Tibial nerve (tissue), 4 donors: ENCODE measurements around the gene AGMO. TPM values are rescaled to one million over a fixed set of nuclear protein-coding genes. Genes with fewer than 3 reads are reported as not detected.

Experiments
- DNase-seq, 2 donors: peaks; one replicate each; pipeline ENCODE4 v3.0.0-alpha.2; 2019; ENCODE audit warnings: low spot score in 2 of 2
- H3K27ac ChIP-seq, 4 donors: fragments of 200-600 bp; sonication (generic) in 3 of 4; one replicate each; pipeline ENCODE4 v1.5.1; 2017 to 2019; ENCODE audit warnings: mild to moderate bottlenecking in 1 of 4
- H3K27me3 ChIP-seq, 2 donors: fragments of 200-600 bp; sonication (generic) in 1 of 2; one replicate each; pipeline versions ENCODE4 v1.5.1 to v1.6.0; 2017 to 2019
- H3K36me3 ChIP-seq, 3 donors: fragments of 200-600 bp; sonication (generic); one replicate each; pipeline ENCODE4 v1.5.1; 2018 to 2019
- H3K4me1 ChIP-seq, 4 donors: fragments of 200-600 bp; sonication (generic) in 3 of 4; one replicate each; pipeline ENCODE4 v1.5.1; 2017 to 2019
- H3K4me3 ChIP-seq, 4 donors: fragments of 200-600 bp; sonication (generic) in 3 of 4; one replicate each; pipeline ENCODE4 v1.5.1; 2017 to 2019; ENCODE audit warnings: mild to moderate bottlenecking in 1 of 4, moderate library complexity in 1 of 4
- H3K9me3 ChIP-seq, 4 donors: fragments of 200-600 bp; sonication (generic) in 3 of 4; one replicate each; pipeline ENCODE4 v1.5.1; 2017 to 2019
- CTCF ChIP-seq, 5 experiments: fragments of 200-600 bp in 3 of 5; fragments of 450-650 bp in 2 of 5; sonication (generic) in 3 of 5; IDR thresholded peaks; one replicate each; pipeline ENCODE4 v1.5.1; 2016 to 2019; ENCODE audit warnings: antibody characterized with exemption in 5 of 5, mild to moderate bottlenecking in 3 of 5, moderate library complexity in 2 of 5
- EP300 ChIP-seq, 2 donors: sonication (generic); formaldehyde crosslinking; IDR thresholded peaks; one replicate each; pipeline ENCODE4 v1.6.1; 2017; ENCODE audit warnings: antibody characterized with exemption in 2 of 2, mild to moderate bottlenecking in 1 of 2
- POLR2A ChIP-seq, 2 donors: fragments of 450-650 bp; IDR thresholded peaks; one replicate each; pipeline ENCODE4 v1.6.1; 2017; ENCODE audit warnings: antibody characterized with exemption in 2 of 2, mild to moderate bottlenecking in 2 of 2, moderate library complexity in 2 of 2
- WGBS, 2 donors: methylation state at CpG; one replicate each; pipeline ENCODE4 v1.1.5; 2018; 5-methylcytosine and 5-hydroxymethylcytosine counted together
- total RNA-seq, 4 donors: library from RNA; depleted of rRNA; stranded (reverse); fragments of >200 nt; gene quantifications; one replicate each; pipeline ENCODE4 v1.1.0, GENCODE V29; 2016

Gene AGMO
- total RNA-seq, 4 donors from 2014 or later: 2.4 to 14.0 (median 6.5) TPM

- Histone ChIP-seq H3K36me3 (no peaks in the 10 kb centered on the region), H3K4me3 (no peak overlapping the region), H3K27me3 (no peaks in the 10 kb centered on the region), H3K9me3 (no peaks in the 10 kb centered on the region), H3K4me1 (no peaks in the 10 kb centered on the region), H3K27ac (no peak overlapping the region)
- TF ChIP-seq CTCF (IDR thresholded peaks at IDR 0.05): no peak
- TF ChIP-seq POLR2A (IDR thresholded peaks at IDR 0.05): no peak
- TF ChIP-seq EP300 (IDR thresholded peaks at IDR 0.05): no peak
- no peak for DNase-seq
- 46 to 47% methylated on average over 2 of the region's 2 CpGs for WGBS, 2 donors
Measured at GRCh38 chr7:15213093-15213492, 348.7 kb downstream of the AGMO start.

GRCh38 chr7:15209429-15209828 is 352.4 kb downstream of the AGMO start:
- no peaks in the 10 kb centered on the region for H3K27me3 ChIP-seq
- DNase-seq: no peak
- H3K4me1 ChIP-seq: no peaks in the 10 kb centered on the region
- no peak for TF ChIP-seq CTCF (IDR thresholded peaks at IDR 0.05)
- TF ChIP-seq POLR2A (IDR thresholded peaks at IDR 0.05): no peak
- no peak for TF ChIP-seq EP300 (IDR thresholded peaks at IDR 0.05)
- H3K4me3 ChIP-seq: no peak overlapping the region
- no peak overlapping the region for H3K27ac ChIP-seq
- H3K36me3 ChIP-seq: no peaks in the 10 kb centered on the region
- WGBS, 2 donors: 72 to 83% methylated on average over 4 of the region's 4 CpGs
- H3K9me3 ChIP-seq: no peaks in the 10 kb centered on the region

GRCh38 chr7:15204421-15204820 is 357.4 kb downstream of the AGMO start:
- Histone ChIP-seq H3K9me3 (no peaks in the 10 kb centered on the region), H3K4me3 (no peak overlapping the region), H3K36me3 (no peaks in the 10 kb centered on the region), H3K4me1 (no peaks in the 10 kb centered on the region), H3K27ac (no peak overlapping the region), H3K27me3 (no peaks in the 10 kb centered on the region)
- 52 to 74% methylated on average over 2 of the region's 2 CpGs for WGBS, 2 donors
- no peak for DNase-seq
- TF ChIP-seq POLR2A (IDR thresholded peaks at IDR 0.05) (no peak), CTCF (IDR thresholded peaks at IDR 0.05) (no peak), EP300 (IDR thresholded peaks at IDR 0.05) (no peak)

- no peak overlapping the region for H3K4me3 ChIP-seq
- 43 to 50% methylated on average over 1 of the region's 1 CpG for WGBS, 2 donors
- H3K4me1 ChIP-seq: peaks cover 0 to 8% (median 0%) of the 10 kb centered on the region in 4 donors
- H3K9me3 ChIP-seq: no peaks in the 10 kb centered on the region
- TF ChIP-seq CTCF (IDR thresholded peaks at IDR 0.05) (no peak), EP300 (IDR thresholded peaks at IDR 0.05) (no peak), POLR2A (IDR thresholded peaks at IDR 0.05) (no peak)
- H3K27me3 ChIP-seq: no peaks in the 10 kb centered on the region
- DNase-seq: no peak
- H3K27ac ChIP-seq: no peak overlapping the region
- H3K36me3 ChIP-seq: no peaks in the 10 kb centered on the region
Measured at GRCh38 chr7:15199482-15199881, 362.3 kb downstream of the AGMO start.

GRCh38 chr7:15197042-15197977 is 364.5 kb downstream of the AGMO start:
- TF ChIP-seq POLR2A (IDR thresholded peaks at IDR 0.05) (no peak), EP300 (IDR thresholded peaks at IDR 0.05) (no peak), CTCF (IDR thresholded peaks at IDR 0.05) (no peak)
- H3K27me3 ChIP-seq: no peaks in the 10 kb centered on the region
- H3K27ac ChIP-seq: no peak overlapping the region
- DNase-seq: no peak
- H3K36me3 ChIP-seq: no peaks in the 10 kb centered on the region
- H3K9me3 ChIP-seq: no peaks in the 10 kb centered on the region
- peaks cover 0 to 8% (median 0%) of the 10 kb centered on the region in 4 donors for H3K4me1 ChIP-seq
- H3K4me3 ChIP-seq: no peak overlapping the region
- WGBS, 2 donors: 68 to 73% methylated on average over 7 of the region's 7 CpGs
